CD4-positive, alpha-beta T cell treated with Interleukin-15 for 4 hours (primary cell): ENCODE results near the gene OPTC.

Experiments used
- DNase-seq: peaks from one replicate; pipeline ENCODE4 v3.0.0-alpha.2; 2020; ENCODE audit warnings: low spot score

The OPTC gene

DNA sequence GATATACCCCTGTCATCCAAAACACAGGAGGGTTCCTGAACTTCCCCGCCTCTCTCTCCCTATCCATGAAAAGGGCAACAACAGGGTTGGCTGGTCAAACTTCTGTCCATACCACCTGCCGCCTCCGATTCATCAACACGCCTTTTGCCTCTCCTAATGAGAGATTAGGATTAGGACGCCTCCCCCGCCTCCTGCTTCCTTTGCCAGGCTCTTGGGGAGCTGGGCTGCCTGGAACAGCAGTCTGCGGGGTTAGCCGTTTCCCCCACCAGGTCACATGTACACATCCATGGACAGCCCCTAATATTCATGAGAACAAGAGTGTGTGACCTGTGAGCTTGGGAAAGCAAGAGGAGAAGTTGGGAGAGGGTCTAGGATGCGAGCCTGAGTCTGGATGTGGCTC lies 2.3 kb upstream of the OPTC start:
- no peak for DNase-seq

DNA sequence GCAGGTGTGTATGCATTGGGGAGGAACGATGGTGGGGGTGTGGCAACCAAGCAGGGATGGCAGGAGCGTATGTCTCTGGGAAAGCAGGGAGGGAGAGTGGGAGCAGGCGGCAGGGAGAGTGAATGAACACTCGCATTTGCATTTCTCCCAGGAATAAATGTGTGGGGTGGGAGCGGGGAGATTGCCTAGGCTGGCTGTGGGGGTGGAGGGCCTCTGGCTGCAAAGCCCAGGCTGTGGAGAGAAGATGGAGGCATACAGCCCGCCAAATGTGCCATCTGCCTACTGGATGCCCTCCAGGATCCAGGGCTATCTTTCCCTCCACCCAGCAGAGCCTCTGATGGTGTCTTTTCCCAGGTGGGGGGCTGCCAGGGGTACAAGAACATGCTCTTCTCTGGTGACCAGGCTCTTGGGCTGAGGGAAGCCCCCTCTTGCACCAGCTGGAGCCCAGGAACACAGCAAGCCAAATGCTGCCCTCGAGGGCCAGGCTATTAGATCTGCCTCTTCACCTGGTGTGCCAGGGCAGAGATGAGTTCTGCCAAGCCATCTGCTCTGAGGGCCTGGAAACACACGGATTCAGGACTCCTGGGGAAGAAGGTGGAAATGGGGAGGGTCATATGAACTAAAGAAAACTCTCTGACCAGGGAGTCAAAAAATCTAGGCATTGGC lies 1.7 kb upstream of the OPTC start:
- DNase-seq = no peak

DNA sequence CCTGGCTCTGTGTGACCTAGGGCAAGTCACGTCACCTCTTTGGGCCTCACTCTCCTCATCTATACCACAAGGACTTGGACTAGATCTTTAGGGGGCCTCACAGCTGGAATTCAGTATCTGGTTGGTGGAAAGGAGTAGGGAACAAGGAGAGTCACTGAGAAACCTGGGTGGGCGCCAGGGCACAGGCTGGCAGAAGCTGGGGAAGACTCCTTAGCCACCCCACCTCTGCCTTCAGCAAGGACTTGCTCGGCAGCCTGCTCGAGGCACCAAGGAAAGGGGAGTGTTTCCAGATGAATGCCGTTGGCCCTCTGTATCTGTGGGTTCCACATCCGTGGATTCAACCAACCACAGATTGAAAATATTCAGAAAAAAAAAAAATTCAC lies 1.2 kb upstream of the OPTC start:
- DNase-seq = no peak

DNA sequence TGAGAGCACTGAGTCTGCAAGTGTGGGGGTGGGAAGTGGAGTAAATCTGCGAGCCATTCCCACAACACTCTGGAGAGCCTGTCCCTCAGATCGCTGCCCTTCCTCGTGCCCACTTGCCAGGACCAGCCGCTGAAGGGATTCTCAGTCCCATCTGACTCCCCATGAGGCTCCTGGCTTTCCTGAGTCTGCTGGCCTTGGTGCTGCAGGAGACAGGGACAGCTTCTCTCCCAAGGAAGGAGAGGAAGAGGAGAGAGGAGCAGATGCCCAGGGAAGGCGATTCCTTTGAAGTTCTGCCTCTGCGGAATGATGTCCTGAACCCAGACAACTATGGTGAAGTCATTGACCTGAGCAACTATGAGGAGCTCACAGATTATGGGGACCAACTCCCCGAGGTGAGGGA lies 1.9 kb downstream of the OPTC start:
- no peak for DNase-seq

DNA sequence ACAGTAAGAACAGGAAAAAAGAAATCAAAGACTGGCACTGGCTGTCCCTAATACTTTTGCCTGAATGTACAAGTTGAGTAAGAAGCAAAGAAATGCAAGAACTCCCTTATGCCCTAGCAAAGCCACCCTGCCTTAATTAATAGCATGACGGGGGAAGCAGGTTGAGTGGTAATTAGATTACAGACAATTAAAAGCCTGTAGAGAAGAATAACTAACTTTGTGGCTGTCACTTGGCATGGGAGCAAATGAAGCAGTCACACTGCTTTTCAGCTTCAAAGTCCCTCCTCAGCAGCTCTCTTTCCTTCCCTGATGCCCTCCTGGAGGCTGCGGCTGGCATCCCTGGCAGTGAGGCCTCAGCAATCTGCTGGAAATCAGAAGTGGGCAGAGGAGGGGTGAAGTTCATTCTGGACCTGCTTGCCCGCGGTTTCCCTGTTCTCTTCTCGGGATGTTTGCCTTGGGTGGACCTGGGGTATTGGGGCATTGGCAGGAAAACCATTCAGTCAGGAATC lies 3.4 kb downstream of the OPTC start:
- DNase-seq = no peak

DNA sequence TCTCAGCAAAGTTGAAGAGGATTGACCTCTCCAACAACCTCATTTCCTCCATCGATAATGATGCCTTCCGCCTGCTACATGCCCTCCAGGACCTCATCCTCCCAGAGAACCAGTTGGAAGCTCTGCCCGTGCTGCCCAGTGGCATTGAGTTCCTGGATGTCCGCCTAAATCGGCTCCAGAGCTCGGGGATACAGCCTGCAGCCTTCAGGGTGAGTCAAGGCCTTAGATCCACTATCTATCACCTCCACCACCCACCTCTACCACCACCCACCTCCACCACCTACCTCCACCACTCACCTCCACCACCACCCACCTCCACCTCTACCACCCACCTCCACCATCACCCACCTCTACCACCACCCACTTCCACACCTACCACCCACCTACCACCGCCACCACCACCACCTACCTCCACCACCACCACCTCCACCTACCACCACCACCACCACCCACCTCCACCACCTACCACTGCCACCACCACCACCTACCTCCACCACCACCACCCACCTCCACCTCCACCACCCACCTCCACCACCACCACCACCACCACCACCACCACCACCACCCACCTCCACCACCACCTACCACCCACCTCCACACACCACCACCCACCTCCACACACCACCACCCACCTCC lies 5.8 kb downstream of the OPTC start:
- no peak for DNase-seq

DNA sequence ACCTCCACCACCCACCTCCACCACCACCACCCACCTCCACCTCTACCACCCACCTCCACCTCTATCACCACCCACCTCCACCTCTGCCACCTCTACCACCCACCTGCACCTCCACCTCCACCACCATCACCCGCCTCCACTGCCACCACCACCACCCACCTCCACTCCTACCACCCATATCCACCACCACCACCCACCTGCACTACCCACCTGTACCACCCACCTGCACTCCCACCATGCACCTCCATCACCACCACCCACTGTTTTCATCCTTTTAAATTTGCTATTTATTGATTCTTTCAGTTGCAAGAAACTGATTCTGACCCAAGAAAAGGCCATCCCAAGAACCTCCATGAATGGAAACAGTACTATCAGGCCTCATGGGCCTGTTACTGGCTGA lies 6.3 kb downstream of the OPTC start:
- DNase-seq = no peak

DNA sequence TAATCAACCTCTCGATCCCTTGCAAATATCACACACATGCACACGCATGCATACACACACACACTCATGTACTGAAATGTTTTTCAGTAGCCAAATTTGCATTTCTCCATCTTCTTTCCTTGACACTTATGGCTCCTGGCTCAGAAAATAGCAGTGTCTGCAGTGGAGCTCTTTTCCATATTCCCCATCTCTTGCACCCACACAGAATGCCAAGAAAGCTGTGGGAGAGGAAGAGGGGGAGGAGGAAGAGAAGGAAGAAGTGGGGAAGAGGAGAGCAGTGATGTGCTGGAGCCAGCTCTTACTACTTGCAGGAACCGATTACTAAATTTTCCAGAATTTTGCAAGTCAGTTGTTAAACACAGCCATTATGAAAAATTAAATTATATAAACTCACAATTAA lies 9.9 kb downstream of the OPTC start:
- DNase-seq = no peak

DNA sequence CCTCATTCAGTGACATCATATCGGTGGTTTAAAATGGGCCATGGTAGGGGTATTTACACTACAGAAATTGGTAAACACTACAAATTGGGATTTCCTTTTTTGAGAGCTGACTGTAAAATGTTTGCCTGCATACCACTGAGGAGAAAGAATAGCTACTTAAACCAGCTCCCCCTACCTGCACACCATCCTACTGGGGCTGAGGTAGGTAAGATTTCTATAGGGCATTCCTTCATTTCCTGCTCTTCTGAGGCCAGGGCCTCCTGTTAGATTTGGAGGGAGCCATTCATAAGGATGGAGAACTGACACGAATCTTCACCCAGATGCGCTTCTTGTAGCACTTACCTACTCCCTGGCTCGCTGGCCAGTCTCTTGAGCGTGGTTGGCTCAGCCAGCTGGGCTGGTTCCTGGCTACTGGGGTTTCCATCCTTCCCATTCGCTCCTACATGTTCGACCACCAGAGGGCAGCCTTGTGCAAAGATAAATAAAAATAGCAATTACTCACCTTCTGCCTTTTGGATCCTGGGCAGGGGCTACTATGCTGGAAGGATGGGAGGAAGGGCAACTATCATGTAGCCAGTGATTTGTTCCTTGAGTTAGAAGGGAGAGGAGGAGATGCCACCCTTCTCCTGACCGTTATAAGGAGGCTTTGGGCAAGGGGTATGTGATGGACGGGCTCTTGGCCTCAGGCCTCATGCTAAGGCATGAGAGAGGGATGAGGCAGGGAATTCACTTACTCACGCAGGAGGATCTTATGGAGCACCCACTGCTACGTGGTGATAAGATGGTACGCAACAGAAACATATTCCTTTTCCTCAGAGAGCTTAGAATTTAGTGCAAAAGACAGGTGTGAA lies 10.7 kb downstream of the OPTC start:
- peak; percentile 76 for DNase-seq

DNA sequence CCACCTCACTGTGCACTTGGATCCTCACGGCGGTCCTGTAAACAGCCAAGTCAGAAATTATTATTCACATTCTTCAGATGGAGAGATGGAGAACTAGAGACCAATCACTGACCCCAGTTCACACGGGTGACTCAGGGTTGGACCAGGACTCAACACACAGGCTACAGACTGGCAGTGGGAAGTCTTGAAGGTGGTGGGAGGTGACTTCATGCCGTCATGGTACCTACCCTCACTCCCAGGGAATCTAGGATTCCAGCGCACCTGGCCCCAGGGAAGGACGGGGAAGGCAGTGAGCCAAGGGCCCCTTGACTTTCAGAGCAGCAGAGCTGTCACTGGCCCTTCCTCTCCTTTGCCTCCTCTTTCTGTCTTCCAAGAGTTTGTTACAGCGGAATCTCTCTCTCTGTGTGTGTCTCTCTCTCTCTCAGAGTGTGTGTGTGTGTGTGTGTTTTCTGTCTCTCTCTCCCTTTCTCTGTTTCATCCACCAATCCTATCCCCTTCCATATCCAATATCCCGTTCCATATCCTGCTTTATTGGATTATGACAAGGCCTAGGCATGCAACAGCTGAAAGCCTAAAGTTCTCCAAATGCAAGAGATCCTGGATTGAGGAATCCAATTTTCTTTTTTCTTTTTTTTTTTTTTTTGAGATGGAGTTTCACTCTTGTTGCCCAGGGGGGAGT lies 11.7 kb downstream of the OPTC start:
- DNase-seq = no peak

DNA sequence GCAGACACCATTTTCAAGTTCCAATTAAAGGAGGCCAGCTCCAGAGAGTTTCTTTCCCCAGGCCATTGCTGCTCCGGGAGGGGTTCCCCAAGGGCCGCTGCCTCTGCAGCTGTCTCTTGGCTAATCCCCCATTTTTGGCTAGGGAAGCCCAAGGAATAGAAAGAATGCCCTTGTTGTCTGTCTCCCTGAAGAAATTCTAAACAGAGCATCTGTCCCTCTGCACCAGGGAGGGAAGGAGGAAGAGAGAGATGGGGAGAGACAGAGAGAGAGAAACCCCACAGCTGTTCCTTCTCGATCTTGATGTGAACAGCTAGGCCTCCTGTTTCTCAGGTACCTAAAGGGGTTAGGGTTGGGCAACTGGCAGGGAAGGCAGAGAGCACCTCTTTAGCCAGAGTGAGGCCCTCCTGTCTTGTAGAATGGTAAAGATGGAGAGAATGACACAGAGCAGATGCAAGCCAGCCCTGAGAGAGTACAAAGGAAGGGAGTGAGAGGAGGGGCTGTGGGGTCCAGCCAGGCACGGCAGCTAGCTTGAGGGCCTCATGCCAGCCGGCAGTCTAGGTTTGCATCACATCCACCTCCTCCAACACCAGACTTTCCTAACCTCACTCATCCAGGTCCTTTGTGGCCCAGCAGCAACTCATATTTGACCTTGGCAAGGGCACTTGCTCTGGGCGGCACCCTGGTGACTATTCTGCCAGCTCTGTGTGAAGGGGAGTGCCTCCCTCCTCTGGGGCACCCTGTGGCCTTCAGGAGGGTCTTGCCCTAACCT lies 13.1 kb downstream of the OPTC start:
- no peak for DNase-seq

DNA sequence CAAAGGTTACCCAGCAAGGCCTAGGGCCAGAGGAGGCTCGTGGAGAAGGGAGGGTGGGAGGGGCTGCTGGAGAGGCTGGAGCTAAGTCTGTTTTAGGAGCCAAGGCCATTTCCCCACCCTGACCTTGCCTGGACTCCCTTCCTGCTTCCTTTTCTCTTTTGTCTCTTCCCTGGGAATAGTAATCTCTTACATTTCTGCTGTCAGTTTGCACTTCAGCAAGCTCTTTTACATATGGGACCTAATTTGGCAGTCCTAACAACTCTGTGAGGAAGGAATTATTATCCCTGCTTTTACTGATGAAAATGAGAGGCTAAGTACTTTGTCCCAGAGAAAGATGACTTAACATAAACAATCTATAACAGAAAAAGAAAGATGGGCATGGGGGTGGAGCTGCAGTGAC lies 13.8 kb downstream of the OPTC start:
- no peak for DNase-seq

DNA sequence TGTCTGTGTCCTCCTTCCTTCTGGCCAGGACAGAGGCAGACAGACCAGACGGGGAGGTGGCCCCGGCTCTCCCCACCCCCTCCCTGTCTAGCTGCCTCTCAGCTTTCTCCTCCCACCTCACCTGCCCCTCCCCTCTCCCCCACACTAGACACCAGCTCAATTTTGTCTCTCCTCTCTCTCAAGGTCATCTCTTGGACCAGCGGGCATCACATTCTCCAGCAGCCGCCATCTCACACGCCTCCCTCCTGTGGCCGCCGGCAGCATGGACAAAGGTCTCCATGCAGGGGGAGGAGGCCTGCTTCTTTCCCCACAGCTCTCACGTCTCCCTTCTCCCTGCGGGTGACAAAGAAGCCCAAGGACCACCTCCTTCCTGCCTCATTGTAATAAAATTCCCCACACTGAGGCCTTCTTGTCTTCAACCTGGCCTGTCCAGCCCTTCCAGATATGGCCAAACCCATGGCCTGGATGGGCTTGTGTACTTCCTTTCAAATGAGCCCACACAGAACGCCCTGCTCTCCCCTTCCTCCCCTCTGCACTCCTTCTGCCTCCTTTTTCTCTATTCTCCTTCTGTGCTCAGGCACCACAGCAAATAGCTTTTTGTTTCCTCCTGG lies 14.6 kb downstream of the OPTC start:
- DNase-seq = no peak

DNA sequence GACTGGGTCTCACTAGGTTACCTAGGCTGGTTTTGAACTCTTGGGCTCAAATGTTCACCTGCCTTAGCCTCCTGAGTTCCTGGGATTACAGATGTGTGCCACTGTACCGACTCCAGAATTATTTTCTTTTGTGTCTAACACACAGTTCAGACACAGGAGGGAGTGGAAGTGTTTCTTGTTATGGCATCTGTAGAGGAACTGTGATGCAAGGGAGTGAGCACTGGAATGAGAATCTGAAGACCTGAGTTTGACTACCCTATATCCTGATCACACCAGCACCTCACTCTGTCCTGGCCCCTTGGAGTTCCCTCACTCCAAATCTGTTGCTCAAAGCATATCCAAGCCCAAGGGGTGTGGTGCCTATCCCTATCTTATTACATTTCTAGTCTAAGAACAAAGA lies 15.2 kb downstream of the OPTC start:
- no peak for DNase-seq

DNA sequence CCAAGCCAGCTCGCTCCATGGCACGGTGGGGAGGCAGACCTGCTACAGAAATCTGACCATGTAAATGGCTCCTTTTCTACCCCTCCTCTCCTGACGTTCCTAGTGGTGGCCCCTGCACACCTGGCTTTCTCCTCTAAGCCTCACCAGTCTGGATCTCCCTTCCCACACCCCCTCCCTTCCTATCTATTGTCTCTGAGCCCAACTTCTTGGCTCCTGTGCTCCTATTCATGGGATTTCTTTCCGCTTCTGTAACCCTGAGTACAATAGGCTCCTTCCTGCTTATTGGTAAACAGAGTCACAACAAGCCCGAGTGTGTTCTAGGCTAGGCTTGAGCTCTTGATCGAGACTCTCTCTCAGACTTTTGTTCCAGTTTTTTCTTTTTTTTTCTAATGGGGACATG lies 17.6 kb downstream of the OPTC start:
- DNase-seq = no peak

DNA sequence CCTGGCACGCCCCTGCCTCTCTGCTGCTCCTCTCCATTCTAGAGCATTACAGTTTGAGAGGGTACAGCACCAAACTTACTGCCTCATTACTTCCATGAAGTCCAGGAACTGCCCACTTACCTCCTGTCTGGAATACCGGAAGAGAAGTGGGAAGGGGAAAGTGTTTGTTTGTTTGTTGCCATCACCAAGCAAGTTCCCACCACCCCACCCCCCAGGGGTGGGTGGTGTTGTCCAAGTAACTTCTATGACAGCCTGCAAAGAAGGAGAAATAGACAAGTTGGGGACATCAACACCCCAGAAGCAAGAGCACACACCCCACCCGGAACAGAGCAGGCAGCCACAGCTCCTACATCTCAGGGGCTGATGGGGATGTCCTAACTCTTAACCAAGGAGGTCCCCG lies 18.0 kb downstream of the OPTC start:
- no peak for DNase-seq

DNA sequence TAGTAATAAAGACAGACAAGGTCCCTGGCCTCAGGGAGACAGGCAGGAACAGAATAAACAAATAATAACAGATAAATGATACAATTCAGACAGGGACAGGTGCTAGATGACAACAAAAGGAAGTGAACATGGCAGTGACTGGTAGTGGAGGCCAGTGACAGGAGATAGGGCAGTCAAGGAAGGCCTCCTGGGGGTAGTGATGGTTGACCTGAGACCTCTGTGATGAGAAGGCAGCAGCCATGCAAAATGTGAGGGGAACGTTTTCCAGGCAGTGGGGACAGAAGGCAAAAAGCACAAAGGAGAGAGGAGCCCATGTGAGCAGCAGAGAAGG lies 18.5 kb downstream of the OPTC start:
- no peak for DNase-seq

DNA sequence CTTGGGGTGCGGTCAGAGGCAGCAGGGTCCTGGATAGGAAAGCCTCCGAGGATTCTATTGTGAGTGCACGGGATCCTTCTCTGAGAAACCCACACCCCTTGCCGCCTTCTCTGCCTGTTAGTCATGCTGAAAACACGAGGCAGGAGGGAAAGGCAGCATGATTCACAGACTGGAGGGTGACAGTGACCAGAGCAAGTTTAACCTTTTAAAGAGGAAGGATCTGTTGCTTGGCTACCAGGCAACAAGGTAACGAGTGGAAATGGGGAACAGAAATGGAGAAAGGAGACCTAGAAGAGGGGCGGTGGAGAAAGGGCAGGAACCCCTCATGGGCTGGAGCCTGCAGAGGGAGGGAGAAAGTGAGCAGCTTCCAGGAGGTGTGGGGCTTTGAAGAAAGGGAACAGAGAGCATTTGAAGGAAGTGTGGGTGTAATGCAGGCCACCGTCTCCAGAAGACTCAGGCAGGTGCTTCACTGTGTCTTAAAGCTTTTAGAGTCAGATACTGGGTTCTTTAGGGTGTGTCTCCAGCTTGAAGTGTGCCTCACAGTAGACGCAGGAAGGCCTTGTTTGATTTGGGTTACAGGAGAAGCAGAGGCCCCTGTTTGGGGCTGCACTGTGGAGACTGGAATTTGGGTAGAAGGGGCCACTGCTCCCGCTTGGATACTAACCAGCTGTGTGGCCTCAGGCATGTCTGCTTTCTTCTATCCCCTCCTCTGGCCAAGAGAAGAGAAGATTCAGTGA lies 19.1 kb downstream of the OPTC start:
- DNase-seq = peak; percentile 37

DNA sequence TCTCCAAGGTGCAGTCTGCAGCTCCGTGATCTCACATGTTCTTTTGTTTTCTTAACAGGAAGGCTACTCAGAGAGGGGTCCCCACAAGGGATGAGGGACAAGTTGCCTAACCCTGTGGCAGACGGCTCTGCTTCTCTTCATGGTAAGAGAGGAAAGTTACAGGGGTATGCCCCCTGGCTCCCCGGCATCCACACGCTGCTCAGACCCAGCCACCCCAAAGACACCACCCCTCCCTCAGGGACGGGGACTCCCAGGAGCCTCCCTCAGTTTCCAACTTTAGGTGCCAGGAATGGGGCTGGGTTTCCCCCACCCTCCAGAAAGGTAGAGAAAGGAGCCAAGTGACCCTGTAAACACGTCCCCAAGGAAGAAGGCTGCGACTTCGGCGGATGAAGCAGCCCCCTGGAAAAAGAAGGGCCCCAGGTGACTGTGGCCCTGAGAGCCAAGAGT lies 19.7 kb downstream of the OPTC start:
- no peak for DNase-seq

DNA sequence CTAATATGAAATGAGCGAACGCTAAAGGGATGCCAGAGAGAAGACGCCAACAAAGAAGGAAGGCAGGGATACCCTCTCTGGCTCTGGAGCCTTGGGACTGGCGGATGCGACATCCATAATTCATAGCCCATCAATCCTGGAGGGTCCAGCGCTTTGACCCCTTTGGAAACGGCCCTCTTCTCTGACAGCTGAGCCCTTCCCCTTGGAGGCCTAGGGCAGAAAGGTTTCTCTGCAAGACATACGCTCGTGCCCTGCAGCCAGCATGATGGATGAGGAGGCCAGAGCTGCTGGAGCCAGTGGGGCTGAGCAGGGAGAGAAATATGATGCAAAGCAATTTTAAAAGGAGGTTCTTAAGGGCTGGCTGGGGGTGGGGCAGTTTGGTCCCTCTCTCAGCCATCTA lies 22.2 kb downstream of the OPTC start:
- DNase-seq = no peak

DNA sequence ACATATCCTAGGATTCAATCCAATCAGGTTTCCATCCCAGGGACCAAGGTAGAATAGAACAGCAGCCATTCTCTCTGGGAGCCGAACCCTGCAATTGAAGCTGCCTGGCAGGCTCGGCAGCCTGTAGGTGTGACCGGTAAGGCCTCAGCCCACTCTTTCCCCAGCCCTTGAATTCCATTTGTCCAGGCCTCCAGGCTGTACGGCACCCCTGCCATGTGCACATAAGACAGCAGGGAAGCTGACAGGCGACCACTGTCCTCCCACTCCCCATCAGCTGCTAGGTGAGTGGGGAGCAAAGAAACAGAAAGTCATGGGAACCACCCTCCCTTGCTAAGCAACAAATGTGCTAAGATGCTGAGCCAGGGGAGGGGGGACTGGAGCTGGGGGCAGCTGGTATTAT lies 23.0 kb downstream of the OPTC start:
- DNase-seq = no peak
